Mammary epithelial cell (primary cell): ENCODE results near the gene BACE1-AS.

Source experiments
- CTCF ChIP-seq, 2 donors: IDR thresholded peaks in 1 of 2; conservative IDR thresholded peaks in 1 of 2; 2 replicates each; pipeline ENCODE4 v1.5.1; 2011 to 2012; ENCODE audit warnings: inconsistent platforms in 2 of 2, low read length in 2 of 2, mild to moderate bottlenecking in 2 of 2, control low read depth in 1 of 2, low read depth in 1 of 2; ENCODE audit not compliant: insufficient read depth in 1 of 2; ENCODE audit errors: extremely low read depth in 1 of 2
- EZH2 ChIP-seq: IDR thresholded peaks from 2 replicates; pipeline ENCODE4 v1.6.1; 2012; ENCODE audit warnings: low read length, inconsistent platforms, borderline replicate concordance

- TF ChIP-seq CTCF (conservative IDR thresholded peaks at IDR 0.05 in 1 of 2, IDR thresholded peaks at IDR 0.05 in 1 of 2; ENCODE audit: extremely low read depth in 1 of 2, insufficient read depth in 1 of 2, low read depth in 1 of 2, low read length in 2 of 2), result no peak
- no peak for TF ChIP-seq EZH2
Observed at GRCh38 chr11:117281159-117281558, 10.0 kb upstream of the BACE1-AS start.
